Tibial nerve (tissue), 4 donors: ENCODE data around the gene PITPNM1. TPM values are rescaled to one million over a fixed set of nuclear protein-coding genes. Genes with fewer than 3 reads are reported as not detected.

Experiments used
- DNase-seq, 2 donors: peaks; one replicate each; pipeline ENCODE4 v3.0.0-alpha.2; 2019; ENCODE audit warnings: low spot score in 2 of 2
- H3K27ac ChIP-seq, 4 donors: fragments of 200-600 bp; sonication (generic) in 3 of 4; one replicate each; pipeline ENCODE4 v1.5.1; 2017 to 2019; ENCODE audit warnings: mild to moderate bottlenecking in 1 of 4
- H3K27me3 ChIP-seq, 2 donors: fragments of 200-600 bp; sonication (generic) in 1 of 2; one replicate each; pipeline versions ENCODE4 v1.5.1 to v1.6.0; 2017 to 2019
- H3K36me3 ChIP-seq, 3 donors: fragments of 200-600 bp; sonication (generic); one replicate each; pipeline ENCODE4 v1.5.1; 2018 to 2019
- H3K4me1 ChIP-seq, 4 donors: fragments of 200-600 bp; sonication (generic) in 3 of 4; one replicate each; pipeline ENCODE4 v1.5.1; 2017 to 2019
- H3K4me3 ChIP-seq, 4 donors: fragments of 200-600 bp; sonication (generic) in 3 of 4; one replicate each; pipeline ENCODE4 v1.5.1; 2017 to 2019; ENCODE audit warnings: mild to moderate bottlenecking in 1 of 4, moderate library complexity in 1 of 4
- H3K9me3 ChIP-seq, 4 donors: fragments of 200-600 bp; sonication (generic) in 3 of 4; one replicate each; pipeline ENCODE4 v1.5.1; 2017 to 2019
- CTCF ChIP-seq, 5 experiments: fragments of 200-600 bp in 3 of 5; fragments of 450-650 bp in 2 of 5; sonication (generic) in 3 of 5; IDR thresholded peaks; one replicate each; pipeline ENCODE4 v1.5.1; 2016 to 2019; ENCODE audit warnings: antibody characterized with exemption in 5 of 5, mild to moderate bottlenecking in 3 of 5, moderate library complexity in 2 of 5
- EP300 ChIP-seq, 2 donors: sonication (generic); formaldehyde crosslinking; IDR thresholded peaks; one replicate each; pipeline ENCODE4 v1.6.1; 2017; ENCODE audit warnings: antibody characterized with exemption in 2 of 2, mild to moderate bottlenecking in 1 of 2
- POLR2A ChIP-seq, 2 donors: fragments of 450-650 bp; IDR thresholded peaks; one replicate each; pipeline ENCODE4 v1.6.1; 2017; ENCODE audit warnings: antibody characterized with exemption in 2 of 2, mild to moderate bottlenecking in 2 of 2, moderate library complexity in 2 of 2
- WGBS, 2 donors: methylation state at CpG; one replicate each; pipeline ENCODE4 v1.1.5; 2018; 5-methylcytosine and 5-hydroxymethylcytosine counted together
- total RNA-seq, 4 donors: library from RNA; depleted of rRNA; stranded (reverse); fragments of >200 nt; gene quantifications; one replicate each; pipeline ENCODE4 v1.1.0, GENCODE V29; 2016

The PITPNM1 gene
- total RNA-seq, 4 donors from 2014 or later, result 22.8 to 69.6 (median 38.6) TPM

GRCh38 chr11:67523556-67524479 is 18.7 kb upstream of the PITPNM1 start:
- Histone ChIP-seq H3K27me3 (no peaks in the 10 kb centered on the region), H3K27ac (no peak overlapping the region), H3K9me3 (no peaks in the 10 kb centered on the region), H3K36me3 (no peaks in the 10 kb centered on the region), H3K4me1 (no peaks in the 10 kb centered on the region), H3K4me3 (no peak overlapping the region)
- TF ChIP-seq POLR2A (IDR thresholded peaks at IDR 0.05), result no peak
- no peak for TF ChIP-seq EP300 (IDR thresholded peaks at IDR 0.05)
- no peak for TF ChIP-seq CTCF (IDR thresholded peaks at IDR 0.05)
- no peak for DNase-seq
- 79 to 83% methylated on average over 21 to 22 of the region's 25 CpGs for WGBS, 2 donors

- 80 to 82% methylated on average over 9 to 21 of the region's 23 CpGs for WGBS, 2 donors
- no peak for TF ChIP-seq POLR2A (IDR thresholded peaks at IDR 0.05)
- TF ChIP-seq EP300 (IDR thresholded peaks at IDR 0.05), result no peak
- no peak for TF ChIP-seq CTCF (IDR thresholded peaks at IDR 0.05)
- Histone ChIP-seq H3K4me3 (no peak within 1 kb of the TSS), H3K9me3 (no peaks in the 10 kb centered on the region), H3K36me3 (no peaks in the 10 kb centered on the region), H3K4me1 (no peaks in the 10 kb centered on the region), H3K27me3 (no peaks in the 10 kb centered on the region), H3K27ac (no peak within 1 kb of the TSS)
- no peak for DNase-seq
These were observed 17.8 kb upstream of the PITPNM1 start, which contains the start of gene CABP2 for GRCh38 chr11:67522844-67523555. Gene CABP2 (minus strand): TSS chr11:67523446. CDS start chr11:67523326, 120 bp downstream.

GRCh38 chr11:67522338-67522737 is 17.2 kb upstream of the PITPNM1 start:
- Histone ChIP-seq H3K9me3 (no peaks in the 10 kb centered on the region), H3K36me3 (no peaks in the 10 kb centered on the region), H3K27ac (no peak overlapping the region), H3K4me1 (no peaks in the 10 kb centered on the region), H3K4me3 (no peak overlapping the region), H3K27me3 (no peaks in the 10 kb centered on the region)
- DNase-seq, result no peak
- 83 to 94% methylated on average over 14 of the region's 15 CpGs for WGBS, 2 donors
- TF ChIP-seq POLR2A (IDR thresholded peaks at IDR 0.05) (no peak), EP300 (IDR thresholded peaks at IDR 0.05) (no peak), CTCF (IDR thresholded peaks at IDR 0.05) (no peak)

- H3K9me3 ChIP-seq, result no peaks in the 10 kb centered on the region
- TF ChIP-seq POLR2A (IDR thresholded peaks at IDR 0.05) (no peak), EP300 (IDR thresholded peaks at IDR 0.05) (no peak), CTCF (IDR thresholded peaks at IDR 0.05) (no peak)
- WGBS, 2 donors, result 66 to 81% methylated on average over 9 to 10 of the region's 10 CpGs
- no peak for DNase-seq
- no peaks in the 10 kb centered on the region for H3K4me1 ChIP-seq
- H3K27ac ChIP-seq, result no peak overlapping the region
- no peaks in the 10 kb centered on the region for H3K27me3 ChIP-seq
- no peaks in the 10 kb centered on the region for H3K36me3 ChIP-seq
- H3K4me3 ChIP-seq, result no peak overlapping the region
These were observed 16.8 kb upstream of the PITPNM1 start for GRCh38 chr11:67521924-67522323.
